Gastrocnemius medialis (tissue), 4 donors: Measurements from ENCODE around the gene GRK6. TPM values are rescaled to one million over a fixed set of nuclear protein-coding genes. Genes with fewer than 3 reads are reported as not detected.

Experiments
- ATAC-seq, 2 donors: fragments of 150-250 bp; one replicate each; pipeline ENCODE4 v1.9.1; 2016
- DNase-seq, 2 donors: peaks; one replicate each; pipeline ENCODE4 v3.0.0-alpha.2; 2019
- H3K27ac ChIP-seq, 4 donors: fragments of 200-600 bp; sonication (generic); 1 replicate in 1 of 4; 2 replicates in 3 of 4; pipeline ENCODE4 v1.5.1; 2016 to 2018; ENCODE audit warnings: mild to moderate bottlenecking in 2 of 4, moderate library complexity in 1 of 4
- H3K27me3 ChIP-seq, 3 donors: fragments of 200-600 bp; sonication (generic) in 2 of 3; 1 replicate in 1 of 3; 2 replicates in 2 of 3; pipeline versions ENCODE4 v1.5.1 to v1.6.0; 2016 to 2019; ENCODE audit warnings: mild to moderate bottlenecking in 1 of 3, moderate library complexity in 1 of 3
- H3K36me3 ChIP-seq, 2 donors: fragments of 200-600 bp; sonication (generic) in 1 of 2; one replicate each; pipeline ENCODE4 v1.5.1; 2017 to 2018
- H3K4me1 ChIP-seq, 2 donors: fragments of 200-600 bp; sonication (generic) in 1 of 2; one replicate each; pipeline ENCODE4 v1.5.1; 2016 to 2017; ENCODE audit warnings: mild to moderate bottlenecking in 2 of 2
- H3K4me3 ChIP-seq, 4 donors: fragments of 200-600 bp; sonication (generic) in 3 of 4; 1 replicate in 1 of 4; 2 replicates in 3 of 4; pipeline ENCODE4 v1.5.1; 2016 to 2019; ENCODE audit warnings: mild to moderate bottlenecking in 2 of 4
- H3K9me3 ChIP-seq, 3 donors: fragments of 200-600 bp; sonication (generic) in 2 of 3; 1 replicate in 1 of 3; 2 replicates in 2 of 3; pipeline ENCODE4 v1.5.1; 2016 to 2019
- CTCF ChIP-seq, 5 experiments: fragments of 450-650 bp in 3 of 5; fragments of 200-600 bp in 2 of 5; sonication (generic) in 2 of 5; IDR thresholded peaks in 4 of 5; conservative IDR thresholded peaks in 1 of 5; 1 replicate in 4 of 5; 2 replicates in 1 of 5; pipeline ENCODE4 v1.5.1; 2016 to 2019; ENCODE audit warnings: antibody characterized with exemption in 5 of 5, mild to moderate bottlenecking in 3 of 5, moderate library complexity in 3 of 5
- POLR2A ChIP-seq, 2 donors: fragments of 450-650 bp; IDR thresholded peaks; one replicate each; pipeline ENCODE4 v1.6.1; 2017; ENCODE audit warnings: antibody characterized with exemption in 2 of 2, mild to moderate bottlenecking in 2 of 2, moderate library complexity in 2 of 2
- in situ Hi-C, 4 donors: fragments of 200-750 bp; cut with MboI; loops; one replicate each; pipeline versions ENCODE4 v1.15.0 to v1.8.0; 2017; ENCODE audit warnings: low sequenced_read_pairs in 4 of 4
- intact Hi-C: fragments of 100-400 bp; cut with DNase I; formaldehyde crosslinking; loops from one replicate; pipeline ENCODE4 v1.15.1; 2023; ENCODE audit warnings: low total_unique reads
- total RNA-seq, 4 donors: library from RNA; depleted of rRNA; stranded (reverse); fragments of >200 nt; gene quantifications; one replicate each; pipeline versions ENCODE4 v1.1.0 to v1.2.3, GENCODE V29; 2016

Gene GRK6
- total RNA-seq, 4 donors from 2014 or later: 12.7 to 40.5 (median 32.2) TPM

- in situ Hi-C loops: loop anchor here in 1 of 4 donors (10.0 kb wide), 1 partner anchor 49 kb away; no protein-coding TSS in a partner anchor
- intact Hi-C loops: no loop called here
- H3K36me3 ChIP-seq: peaks cover 0 to 11% of the 10 kb centered on the region in 2 donors
- peaks cover 12 to 19% of the 10 kb centered on the region in 2 donors for H3K4me1 ChIP-seq
- peaks cover 0 to 13% (median 13%) of the 10 kb centered on the region in 3 donors for H3K27me3 ChIP-seq
- no peaks in the 10 kb centered on the region for H3K9me3 ChIP-seq
- TF ChIP-seq CTCF (IDR thresholded peaks at IDR 0.05 in 4 of 5, conservative IDR thresholded peaks at IDR 0.05 in 1 of 5): no peak
- TF ChIP-seq POLR2A (IDR thresholded peaks at IDR 0.05): no peak
- no peak overlapping the region for H3K27ac ChIP-seq
- ATAC-seq: no peak
- no peak for DNase-seq
- H3K4me3 ChIP-seq: no peak overlapping the region
These were observed 16.9 kb downstream of the GRK6 start for GRCh38 chr5:177443144-177443983.

GRCh38 chr5:177444106-177445051, 17.9 kb downstream of the GRK6 start:
- peaks cover 0 to 11% of the 10 kb centered on the region in 2 donors for H3K36me3 ChIP-seq
- TF ChIP-seq POLR2A (IDR thresholded peaks at IDR 0.05) (no peak), CTCF (IDR thresholded peaks at IDR 0.05 in 4 of 5, conservative IDR thresholded peaks at IDR 0.05 in 1 of 5) (no peak)
- in situ Hi-C loops (loop anchor here in 1 of 4 donors (10.0 kb wide), 1 partner anchor 50 kb away; no protein-coding TSS in a partner anchor), intact Hi-C loops (no loop called here)
- peaks cover 0 to 23% (median 21%) of the 10 kb centered on the region in 3 donors for H3K27me3 ChIP-seq
- H3K9me3 ChIP-seq: no peaks in the 10 kb centered on the region
- DNase-seq (no peak), ATAC-seq (no peak)
- no peak overlapping the region for H3K27ac ChIP-seq
- peaks cover 12 to 19% of the 10 kb centered on the region in 2 donors for H3K4me1 ChIP-seq
- no peak overlapping the region for H3K4me3 ChIP-seq

- TF ChIP-seq POLR2A (IDR thresholded peaks at IDR 0.05): no peak
- no peak for ATAC-seq
- no peak for DNase-seq
- Histone ChIP-seq H3K4me3 (no peak overlapping the region), H3K27ac (no peak overlapping the region), H3K4me1 (peaks cover 12 to 19% of the 10 kb centered on the region in 2 donors), H3K9me3 (no peaks in the 10 kb centered on the region), H3K27me3 (peaks cover under 1 to 27% (median 21%) of the 10 kb centered on the region in 3 donors), H3K36me3 (peaks cover 0 to 11% of the 10 kb centered on the region in 2 donors)
- in situ Hi-C loops: loop anchor here in 1 of 4 donors (10.0 kb wide), 1 partner anchor 50 kb away; no protein-coding TSS in a partner anchor
- intact Hi-C loops: no loop called here
These were observed 18.8 kb downstream of the GRK6 start for GRCh38 chr5:177445052-177445916.

- intact Hi-C loops: loop anchor here (2.0 kb wide), 1 partner anchor 19 kb away; the partner anchor contains the start of gene GRK6
- H3K27ac ChIP-seq: no peak overlapping the region
- in situ Hi-C loops: loop anchor here in 1 of 4 donors (10.0 kb wide), 1 partner anchor 51 kb away; no protein-coding TSS in a partner anchor
- H3K9me3 ChIP-seq: no peaks in the 10 kb centered on the region
- ATAC-seq (no peak), DNase-seq (no peak)
- H3K27me3 ChIP-seq: peaks cover 7 to 33% (median 21%) of the 10 kb centered on the region in 3 donors
- TF ChIP-seq POLR2A (IDR thresholded peaks at IDR 0.05) (no peak), CTCF (IDR thresholded peaks at IDR 0.05 in 4 of 5, conservative IDR thresholded peaks at IDR 0.05 in 1 of 5) (no peak)
- H3K36me3 ChIP-seq: peaks cover 0 to 11% of the 10 kb centered on the region in 2 donors
- H3K4me1 ChIP-seq: peaks cover 12 to 19% of the 10 kb centered on the region in 2 donors
- peak overlapping the region in 1 of 4 donors; percentile 60 for H3K4me3 ChIP-seq
These were observed 19.4 kb downstream of the GRK6 start for GRCh38 chr5:177445917-177446199.
